HEK293 (cell line): Measurements from ENCODE around the gene GPER1.

ENCODE experiments used
- CTCF ChIA-PET: fragments of 350-600 bp; formaldehyde crosslinking; extraction: SDS; loops from one replicate; lab custom pipeline; 2021; ENCODE audit warnings: antibody characterized with exemption; lab: Yijun Ruan, JAX
- POLR2A ChIA-PET: fragments of 300-600 bp; formaldehyde crosslinking; extraction: SDS; loops from one replicate; lab custom pipeline; 2020; ENCODE audit warnings: antibody characterized with exemption, inconsistent platforms; lab: Yijun Ruan, JAX
- H3K27ac ChIP-seq: fragments of 200-500 bp; sonication (Bioruptor generic); 2 replicates; pipeline ENCODE4 v1.5.1; 2014; ENCODE audit warnings: low read depth, low read length, control low read depth, inconsistent platforms; ENCODE audit errors: extremely low read depth
- H3K36me3 ChIP-seq, 2 experiments: fragments of 200-500 bp in 1 of 2; sonication (Bioruptor generic) in 1 of 2; 1 replicate in 1 of 2; 2 replicates in 1 of 2; pipeline ENCODE4 v1.5.1; 2014 to 2017; ENCODE audit warnings: inconsistent platforms in 2 of 2, low read length in 2 of 2; ENCODE audit not compliant: control insufficient read depth in 2 of 2, insufficient read depth in 1 of 2
- H3K4me1 ChIP-seq: fragments of 200-500 bp; sonication (Bioruptor generic); 2 replicates; pipeline ENCODE4 v1.5.1; 2014; ENCODE audit warnings: mild to moderate bottlenecking, low read length, inconsistent platforms; ENCODE audit not compliant: control insufficient read depth, insufficient read depth
- H3K4me3 ChIP-seq: 2 replicates; pipeline ENCODE4 v1.5.1; 2011; ENCODE audit warnings: low read depth, mild to moderate bottlenecking, control low read depth, low read length, moderate library complexity
- H3K9me3 ChIP-seq: fragments of 200-500 bp; sonication (Bioruptor generic); 2 replicates; pipeline ENCODE4 v1.5.1; 2014; ENCODE audit warnings: low read depth, low read length, inconsistent platforms; ENCODE audit not compliant: control insufficient read depth, insufficient read depth
- GLI4 ChIP-seq: fragments of 450-650 bp; formaldehyde crosslinking; IDR thresholded peaks from 2 replicates; pipeline ENCODE4 v1.5.1; 2016; ENCODE audit warnings: missing biosample characterization, missing genetic modification characterization
- KLF9 ChIP-seq: fragments of 450-650 bp; formaldehyde crosslinking; IDR thresholded peaks from 2 replicates; pipeline ENCODE4 v1.5.1; 2016; ENCODE audit warnings: missing biosample characterization, missing genetic modification characterization, low read depth
- SP2 ChIP-seq: fragments of 450-650 bp; formaldehyde crosslinking; IDR thresholded peaks from 2 replicates; pipeline ENCODE4 v1.5.1; 2016; ENCODE audit warnings: missing biosample characterization, missing genetic modification characterization
- ZBTB1 ChIP-seq: fragments of 450-650 bp; formaldehyde crosslinking; IDR thresholded peaks from 2 replicates; pipeline ENCODE4 v1.5.1; 2016; ENCODE audit warnings: missing biosample characterization, missing genetic modification characterization
- ZBTB20 ChIP-seq: fragments of 450-650 bp; formaldehyde crosslinking; IDR thresholded peaks from 2 replicates; pipeline ENCODE4 v1.5.1; 2016; ENCODE audit warnings: missing biosample characterization, missing genetic modification characterization
- ZBTB48 ChIP-seq: fragments of 450-650 bp; formaldehyde crosslinking; IDR thresholded peaks from 2 replicates; pipeline ENCODE4 v1.5.1; 2016; ENCODE audit warnings: missing biosample characterization, missing genetic modification characterization
- ZFP41 ChIP-seq: fragments of 450-650 bp; formaldehyde crosslinking; IDR thresholded peaks from 2 replicates; pipeline ENCODE4 v1.5.1; 2016; ENCODE audit warnings: missing biosample characterization, missing genetic modification characterization, borderline replicate concordance
- ZNF114 ChIP-seq: fragments of 450-650 bp; formaldehyde crosslinking; IDR thresholded peaks from 2 replicates; pipeline ENCODE4 v1.5.0; 2017; ENCODE audit warnings: missing biosample characterization, missing genetic modification characterization
- ZNF138 ChIP-seq: fragments of 450-650 bp; formaldehyde crosslinking; IDR thresholded peaks from 2 replicates; pipeline ENCODE4 v1.5.1; 2016; ENCODE audit warnings: missing biosample characterization, missing genetic modification characterization, borderline replicate concordance
- ZNF155 ChIP-seq: fragments of 450-650 bp; formaldehyde crosslinking; IDR thresholded peaks from 2 replicates; pipeline ENCODE4 v1.5.1; 2016; ENCODE audit warnings: missing biosample characterization, missing genetic modification characterization
- ZNF19 ChIP-seq: fragments of 450-650 bp; formaldehyde crosslinking; IDR thresholded peaks from 2 replicates; pipeline ENCODE4; 2016; ENCODE audit warnings: missing biosample characterization, missing genetic modification characterization, low read depth
- ZNF202 ChIP-seq: fragments of 450-650 bp; formaldehyde crosslinking; IDR thresholded peaks from 2 replicates; pipeline ENCODE4 v1.5.1; 2016; ENCODE audit warnings: missing biosample characterization, missing genetic modification characterization, borderline replicate concordance
- ZNF221 ChIP-seq: fragments of 450-650 bp; formaldehyde crosslinking; IDR thresholded peaks from 2 replicates; pipeline ENCODE4 v1.5.1; 2017; ENCODE audit warnings: missing biosample characterization, missing genetic modification characterization, borderline replicate concordance
- ZNF354C ChIP-seq: fragments of 450-650 bp; formaldehyde crosslinking; IDR thresholded peaks from 2 replicates; pipeline ENCODE4 v1.5.1; 2016; ENCODE audit warnings: missing biosample characterization, missing genetic modification characterization, low read depth, borderline replicate concordance
- ZNF404 ChIP-seq: fragments of 450-650 bp; formaldehyde crosslinking; IDR thresholded peaks from 2 replicates; pipeline ENCODE4 v1.5.1; 2017; ENCODE audit warnings: missing biosample characterization, missing genetic modification characterization
- ZNF571 ChIP-seq: fragments of 450-650 bp; formaldehyde crosslinking; IDR thresholded peaks from 2 replicates; pipeline ENCODE4 v1.5.0; 2017; ENCODE audit warnings: missing biosample characterization, missing genetic modification characterization
- ZNF580 ChIP-seq: fragments of 450-650 bp; formaldehyde crosslinking; IDR thresholded peaks from 2 replicates; pipeline ENCODE4 v1.5.1; 2016; ENCODE audit warnings: missing biosample characterization, missing genetic modification characterization
- ZNF585B ChIP-seq: fragments of 450-650 bp; formaldehyde crosslinking; IDR thresholded peaks from 2 replicates; pipeline ENCODE4 v1.5.1; 2016; ENCODE audit warnings: missing biosample characterization, missing genetic modification characterization
- ZNF600 ChIP-seq: fragments of 450-650 bp; formaldehyde crosslinking; IDR thresholded peaks from 2 replicates; pipeline ENCODE4 v1.5.1; 2016; ENCODE audit warnings: missing biosample characterization, missing genetic modification characterization
- ZNF626 ChIP-seq: fragments of 450-650 bp; sonication (Bioruptor Pico); formaldehyde crosslinking; IDR thresholded peaks from 2 replicates; pipeline ENCODE4 v1.5.1; 2018; ENCODE audit warnings: missing biosample characterization, missing genetic modification characterization, inconsistent platforms
- ZNF707 ChIP-seq: fragments of 450-650 bp; formaldehyde crosslinking; IDR thresholded peaks from 2 replicates; pipeline ENCODE4 v1.5.1; 2016; ENCODE audit warnings: missing biosample characterization, missing genetic modification characterization
- ZNF747 ChIP-seq: fragments of 450-650 bp; formaldehyde crosslinking; IDR thresholded peaks from 2 replicates; pipeline ENCODE4 v1.5.1; 2016; ENCODE audit warnings: missing biosample characterization, missing genetic modification characterization
- ZNF777 ChIP-seq: fragments of 450-650 bp; formaldehyde crosslinking; IDR thresholded peaks from 2 replicates; pipeline ENCODE4 v1.5.1; 2017; ENCODE audit warnings: missing biosample characterization, missing genetic modification characterization, borderline replicate concordance
- TF ChIP-seq, protein P1 (sequence below): fragments of 450-650 bp; formaldehyde crosslinking; IDR thresholded peaks from 2 replicates; pipeline ENCODE4 v1.5.1; 2017; ENCODE audit warnings: missing biosample characterization, missing genetic modification characterization
- TF ChIP-seq, protein P2 (sequence below): fragments of 450-650 bp; formaldehyde crosslinking; IDR thresholded peaks from 2 replicates; pipeline ENCODE4 v1.5.1; 2016; ENCODE audit warnings: missing biosample characterization, missing genetic modification characterization
- TF ChIP-seq, protein P3 (sequence below): fragments of 450-650 bp; formaldehyde crosslinking; IDR thresholded peaks from 2 replicates; pipeline ENCODE4 v1.5.1; 2016; ENCODE audit warnings: missing biosample characterization, missing genetic modification characterization
- TF ChIP-seq, protein P4 (sequence below): fragments of 450-650 bp; formaldehyde crosslinking; IDR thresholded peaks from 2 replicates; pipeline ENCODE4 v1.5.1; 2017; ENCODE audit warnings: missing biosample characterization, missing genetic modification characterization
- TF ChIP-seq, protein P5 (sequence below): sonication (generic); formaldehyde crosslinking; IDR thresholded peaks from 2 replicates; pipeline ENCODE4 v1.8.1; 2022; ENCODE audit warnings: mild to moderate bottlenecking, moderate library complexity, missing genetic modification reagents

GPER1 gene

GRCh38 chr7:1114088-1114487 lies 26.2 kb downstream of the GPER1 start:
- Histone ChIP-seq H3K4me3 (no peak overlapping the region), H3K36me3 (peaks cover 0 to 3% of the 10 kb centered on the region in 2 experiments; a peak in 1 of 3 replicates), H3K27ac (no peak overlapping the region), H3K4me1 (no peaks in the 10 kb centered on the region), H3K9me3 (no peaks in the 10 kb centered on the region)
- TF ChIP-seq ZBTB20 (tag by site-specific recombination): no peak
- TF ChIP-seq ZBTB48: no peak
- TF ChIP-seq ZNF138 (tag by site-specific recombination): no peak
- no peak for TF ChIP-seq ZNF600 (tag by site-specific recombination)
- no peak for TF ChIP-seq ZNF571 (tag by site-specific recombination)
- TF ChIP-seq, protein P1, sequence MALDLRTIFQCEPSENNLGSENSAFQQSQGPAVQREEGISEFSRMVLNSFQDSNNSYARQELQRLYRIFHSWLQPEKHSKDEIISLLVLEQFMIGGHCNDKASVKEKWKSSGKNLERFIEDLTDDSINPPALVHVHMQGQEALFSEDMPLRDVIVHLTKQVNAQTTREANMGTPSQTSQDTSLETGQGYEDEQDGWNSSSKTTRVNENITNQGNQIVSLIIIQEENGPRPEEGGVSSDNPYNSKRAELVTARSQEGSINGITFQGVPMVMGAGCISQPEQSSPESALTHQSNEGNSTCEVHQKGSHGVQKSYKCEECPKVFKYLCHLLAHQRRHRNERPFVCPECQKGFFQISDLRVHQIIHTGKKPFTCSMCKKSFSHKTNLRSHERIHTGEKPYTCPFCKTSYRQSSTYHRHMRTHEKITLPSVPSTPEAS (tag by site-specific recombination): no peak
- TF ChIP-seq, protein P2, sequence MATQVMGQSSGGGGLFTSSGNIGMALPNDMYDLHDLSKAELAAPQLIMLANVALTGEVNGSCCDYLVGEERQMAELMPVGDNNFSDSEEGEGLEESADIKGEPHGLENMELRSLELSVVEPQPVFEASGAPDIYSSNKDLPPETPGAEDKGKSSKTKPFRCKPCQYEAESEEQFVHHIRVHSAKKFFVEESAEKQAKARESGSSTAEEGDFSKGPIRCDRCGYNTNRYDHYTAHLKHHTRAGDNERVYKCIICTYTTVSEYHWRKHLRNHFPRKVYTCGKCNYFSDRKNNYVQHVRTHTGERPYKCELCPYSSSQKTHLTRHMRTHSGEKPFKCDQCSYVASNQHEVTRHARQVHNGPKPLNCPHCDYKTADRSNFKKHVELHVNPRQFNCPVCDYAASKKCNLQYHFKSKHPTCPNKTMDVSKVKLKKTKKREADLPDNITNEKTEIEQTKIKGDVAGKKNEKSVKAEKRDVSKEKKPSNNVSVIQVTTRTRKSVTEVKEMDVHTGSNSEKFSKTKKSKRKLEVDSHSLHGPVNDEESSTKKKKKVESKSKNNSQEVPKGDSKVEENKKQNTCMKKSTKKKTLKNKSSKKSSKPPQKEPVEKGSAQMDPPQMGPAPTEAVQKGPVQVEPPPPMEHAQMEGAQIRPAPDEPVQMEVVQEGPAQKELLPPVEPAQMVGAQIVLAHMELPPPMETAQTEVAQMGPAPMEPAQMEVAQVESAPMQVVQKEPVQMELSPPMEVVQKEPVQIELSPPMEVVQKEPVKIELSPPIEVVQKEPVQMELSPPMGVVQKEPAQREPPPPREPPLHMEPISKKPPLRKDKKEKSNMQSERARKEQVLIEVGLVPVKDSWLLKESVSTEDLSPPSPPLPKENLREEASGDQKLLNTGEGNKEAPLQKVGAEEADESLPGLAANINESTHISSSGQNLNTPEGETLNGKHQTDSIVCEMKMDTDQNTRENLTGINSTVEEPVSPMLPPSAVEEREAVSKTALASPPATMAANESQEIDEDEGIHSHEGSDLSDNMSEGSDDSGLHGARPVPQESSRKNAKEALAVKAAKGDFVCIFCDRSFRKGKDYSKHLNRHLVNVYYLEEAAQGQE (tag by site-specific recombination): no peak
- TF ChIP-seq KLF9: no peak
- TF ChIP-seq ZNF626 (tag by site-specific recombination): no peak
- no peak for TF ChIP-seq ZNF19 (tag by site-specific recombination)
- TF ChIP-seq ZNF777 (tag by site-specific recombination): no peak
- no peak for TF ChIP-seq ZBTB1 (tag by site-specific recombination)
- no peak for TF ChIP-seq ZNF221
- no peak for TF ChIP-seq ZFP41 (tag by site-specific recombination)
- TF ChIP-seq GLI4: no peak
- no peak for TF ChIP-seq ZNF585B
- TF ChIP-seq ZNF202 (tag by site-specific recombination): no peak
- ChIA-PET POLR2A (no interaction called here), CTCF (no interaction called here)

DNA sequence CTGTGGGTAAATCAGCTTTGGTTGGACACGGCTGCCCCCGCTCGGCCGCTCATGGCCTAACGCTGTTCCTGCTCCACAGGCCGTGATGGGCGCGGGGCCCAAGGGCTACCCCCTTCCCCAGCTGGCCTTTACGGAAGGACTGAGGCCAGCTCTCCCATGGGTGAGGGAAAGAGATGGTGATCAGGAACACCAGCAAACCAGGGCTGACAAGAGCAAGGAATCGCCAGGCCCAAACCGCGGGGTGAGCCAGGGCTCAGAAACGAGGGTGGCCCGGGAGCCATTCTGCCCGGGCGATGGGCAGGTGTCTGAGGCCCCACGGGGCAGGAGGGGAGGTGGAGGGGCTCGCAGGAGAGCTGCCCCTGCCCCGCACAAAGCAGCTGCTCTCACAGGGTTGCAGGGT lies 26.6 kb downstream of the GPER1 start:
- H3K4me3 ChIP-seq: no peak overlapping the region
- ChIA-PET CTCF (no interaction called here), POLR2A (no interaction called here)
- H3K4me1 ChIP-seq: no peaks in the 10 kb centered on the region
- H3K9me3 ChIP-seq: no peaks in the 10 kb centered on the region
- no peak overlapping the region for H3K27ac ChIP-seq
- peaks cover 0 to 3% of the 10 kb centered on the region in 2 experiments; a peak in 1 of 3 replicates for H3K36me3 ChIP-seq
- TF ChIP-seq SP2 (tag by site-specific recombination) (no peak), ZNF580 (tag by site-specific recombination) (no peak), ZNF155 (tag by site-specific recombination) (no peak), ZNF114 (no peak), ZNF707 (no peak), ZNF747 (tag by site-specific recombination) (no peak), ZNF354C (tag by site-specific recombination) (no peak), ZNF404 (tag by site-specific recombination) (no peak)
- TF ChIP-seq, protein P3, sequence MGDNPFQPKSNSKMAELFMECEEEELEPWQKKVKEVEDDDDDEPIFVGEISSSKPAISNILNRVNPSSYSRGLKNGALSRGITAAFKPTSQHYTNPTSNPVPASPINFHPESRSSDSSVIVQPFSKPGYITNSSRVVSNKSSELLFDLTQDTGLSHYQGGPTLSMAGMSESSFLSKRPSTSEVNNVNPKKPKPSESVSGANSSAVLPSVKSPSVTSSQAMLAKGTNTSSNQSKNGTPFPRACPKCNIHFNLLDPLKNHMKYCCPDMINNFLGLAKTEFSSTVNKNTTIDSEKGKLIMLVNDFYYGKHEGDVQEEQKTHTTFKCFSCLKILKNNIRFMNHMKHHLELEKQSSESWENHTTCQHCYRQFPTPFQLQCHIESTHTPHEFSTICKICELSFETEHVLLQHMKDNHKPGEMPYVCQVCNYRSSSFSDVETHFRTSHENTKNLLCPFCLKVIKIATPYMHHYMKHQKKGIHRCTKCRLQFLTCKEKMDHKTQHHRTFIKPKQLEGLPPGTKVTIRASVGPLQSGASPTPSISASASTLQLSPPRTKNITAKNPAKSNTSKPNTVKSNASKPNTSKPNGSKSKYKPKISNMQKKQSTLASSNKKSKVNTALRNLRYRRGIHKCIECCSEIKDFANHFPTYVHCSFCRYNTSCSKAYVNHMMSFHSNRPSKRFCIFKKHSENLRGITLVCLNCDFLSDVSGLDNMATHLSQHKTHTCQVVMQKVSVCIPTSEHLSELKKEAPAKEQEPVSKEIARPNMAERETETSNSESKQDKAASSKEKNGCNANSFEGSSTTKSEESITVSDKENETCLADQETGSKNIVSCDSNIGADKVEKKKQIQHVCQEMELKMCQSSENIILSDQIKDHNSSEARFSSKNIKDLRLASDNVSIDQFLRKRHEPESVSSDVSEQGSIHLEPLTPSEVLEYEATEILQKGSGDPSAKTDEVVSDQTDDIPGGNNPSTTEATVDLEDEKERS (tag by site-specific recombination): no peak
- TF ChIP-seq, protein P4, sequence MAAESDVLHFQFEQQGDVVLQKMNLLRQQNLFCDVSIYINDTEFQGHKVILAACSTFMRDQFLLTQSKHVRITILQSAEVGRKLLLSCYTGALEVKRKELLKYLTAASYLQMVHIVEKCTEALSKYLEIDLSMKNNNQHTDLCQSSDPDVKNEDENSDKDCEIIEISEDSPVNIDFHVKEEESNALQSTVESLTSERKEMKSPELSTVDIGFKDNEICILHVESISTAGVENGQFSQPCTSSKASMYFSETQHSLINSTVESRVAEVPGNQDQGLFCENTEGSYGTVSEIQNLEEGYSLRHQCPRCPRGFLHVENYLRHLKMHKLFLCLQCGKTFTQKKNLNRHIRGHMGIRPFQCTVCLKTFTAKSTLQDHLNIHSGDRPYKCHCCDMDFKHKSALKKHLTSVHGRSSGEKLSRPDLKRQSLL (tag by site-specific recombination): no peak
- TF ChIP-seq, protein P5, sequence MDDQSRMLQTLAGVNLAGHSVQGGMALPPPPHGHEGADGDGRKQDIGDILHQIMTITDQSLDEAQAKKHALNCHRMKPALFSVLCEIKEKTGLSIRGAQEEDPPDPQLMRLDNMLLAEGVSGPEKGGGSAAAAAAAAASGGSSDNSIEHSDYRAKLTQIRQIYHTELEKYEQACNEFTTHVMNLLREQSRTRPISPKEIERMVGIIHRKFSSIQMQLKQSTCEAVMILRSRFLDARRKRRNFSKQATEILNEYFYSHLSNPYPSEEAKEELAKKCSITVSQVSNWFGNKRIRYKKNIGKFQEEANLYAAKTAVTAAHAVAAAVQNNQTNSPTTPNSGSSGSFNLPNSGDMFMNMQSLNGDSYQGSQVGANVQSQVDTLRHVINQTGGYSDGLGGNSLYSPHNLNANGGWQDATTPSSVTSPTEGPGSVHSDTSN (CRISPR knock-in tag): no peak
